HL-60/S4 (cell line): ENCODE measurements around the gene GRID1.
"Not testable (repeated sequence)": the region's sequence is repeated elsewhere in the genome, so short reads cannot be mapped to it uniquely, and the experiment has no call there.

Source experiments
- in situ Hi-C: fragments of 300-500 bp; cut with MboI; formaldehyde crosslinking; loops from 2 replicates; pipeline ENCODE4 v1.14.3; 2022; ENCODE audit warnings: low sequenced_read_pairs

GRID1 gene

DNA sequence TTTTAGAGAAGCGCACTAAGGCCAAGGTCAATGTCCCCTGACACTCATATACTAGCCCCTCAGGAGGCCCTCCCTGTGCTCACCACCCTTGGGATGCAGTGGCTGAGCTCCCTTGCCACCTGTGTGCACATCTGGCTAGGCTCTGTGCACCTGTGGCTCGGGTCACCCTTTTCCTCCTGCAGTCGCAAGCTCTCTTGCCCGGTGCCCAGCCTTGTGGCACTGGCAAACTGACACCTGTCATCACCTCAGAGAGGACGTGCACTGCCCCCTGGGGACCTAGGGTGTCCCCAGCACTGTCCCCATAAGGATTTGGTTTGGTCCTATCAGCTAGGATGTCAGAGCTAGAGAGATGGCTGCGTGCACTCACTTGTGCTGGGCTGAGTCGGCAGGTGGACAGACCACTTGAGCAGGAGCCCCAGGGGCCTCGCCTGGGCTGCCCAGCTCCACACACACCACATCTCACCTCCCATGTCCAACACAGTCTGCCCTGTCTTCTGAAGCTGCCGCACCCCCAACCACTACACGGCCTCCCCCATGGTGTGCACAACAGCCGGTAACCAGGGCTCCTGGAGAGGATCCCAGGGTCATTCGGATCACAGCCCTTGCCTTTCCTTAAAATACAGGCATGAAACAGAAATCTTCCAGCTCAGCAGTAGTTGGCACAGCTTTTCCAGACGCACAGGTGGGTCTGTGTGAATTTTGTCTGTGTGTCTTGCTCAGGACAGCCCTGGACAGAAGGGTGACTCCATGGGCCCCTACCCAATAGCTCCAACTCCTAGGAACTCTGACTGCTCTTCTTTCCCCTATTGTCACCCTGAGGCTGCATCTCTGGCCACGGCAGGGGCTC, 111.0 kb downstream of the GRID1 start:
- in situ Hi-C loops, result no loop called here

DNA sequence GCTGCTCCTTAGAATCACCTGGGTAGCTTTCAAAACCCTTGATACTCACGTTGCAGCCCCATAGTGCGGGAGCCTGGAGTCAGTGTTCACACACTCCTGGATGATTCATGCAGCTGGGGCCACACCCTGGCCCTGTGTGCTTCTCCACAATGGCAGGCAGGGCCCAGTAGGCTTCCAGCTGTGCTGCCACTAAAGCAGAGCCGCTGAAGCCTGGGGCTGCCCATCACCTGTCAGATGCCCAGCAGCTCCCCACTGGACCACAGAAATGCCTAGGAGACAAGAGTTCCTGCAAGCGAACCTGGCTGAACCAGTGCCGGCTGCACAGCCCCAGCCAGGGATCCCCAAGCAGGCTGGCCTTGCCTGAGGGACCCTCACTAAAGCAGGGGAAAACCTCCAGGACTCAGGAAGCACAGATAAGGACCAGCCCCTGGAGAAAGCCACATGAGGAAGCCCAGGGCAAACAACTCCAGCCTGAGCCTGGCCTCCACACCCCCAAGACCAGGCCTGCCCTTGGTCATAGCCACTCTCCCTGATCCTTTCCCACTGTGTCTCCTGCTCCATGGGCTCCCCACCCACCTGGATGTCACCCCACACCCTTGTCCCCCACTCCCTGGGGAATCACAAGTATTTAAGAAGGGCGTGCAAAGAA, 111.9 kb downstream of the GRID1 start:
- in situ Hi-C loops, result no loop called here

DNA sequence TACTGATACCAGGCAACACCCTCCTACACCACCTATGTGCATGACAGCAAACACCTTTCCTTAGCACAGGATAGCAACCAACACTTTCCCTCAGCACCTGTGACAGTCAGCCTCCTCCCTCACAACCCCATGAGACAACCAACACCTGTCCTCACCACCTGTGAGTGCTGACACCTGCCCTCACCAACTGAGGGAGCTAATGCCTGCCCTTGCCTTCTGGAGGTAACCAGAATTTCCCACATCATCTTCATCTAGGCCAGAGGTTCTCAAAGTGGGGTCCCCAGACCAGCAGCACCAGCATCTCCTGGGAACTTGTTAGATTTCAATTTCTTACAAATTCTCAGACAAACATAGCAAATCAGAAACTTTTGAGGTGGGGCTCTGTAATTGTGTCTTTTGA, 112.5 kb downstream of the GRID1 start:
- in situ Hi-C loops, result no loop called here

DNA sequence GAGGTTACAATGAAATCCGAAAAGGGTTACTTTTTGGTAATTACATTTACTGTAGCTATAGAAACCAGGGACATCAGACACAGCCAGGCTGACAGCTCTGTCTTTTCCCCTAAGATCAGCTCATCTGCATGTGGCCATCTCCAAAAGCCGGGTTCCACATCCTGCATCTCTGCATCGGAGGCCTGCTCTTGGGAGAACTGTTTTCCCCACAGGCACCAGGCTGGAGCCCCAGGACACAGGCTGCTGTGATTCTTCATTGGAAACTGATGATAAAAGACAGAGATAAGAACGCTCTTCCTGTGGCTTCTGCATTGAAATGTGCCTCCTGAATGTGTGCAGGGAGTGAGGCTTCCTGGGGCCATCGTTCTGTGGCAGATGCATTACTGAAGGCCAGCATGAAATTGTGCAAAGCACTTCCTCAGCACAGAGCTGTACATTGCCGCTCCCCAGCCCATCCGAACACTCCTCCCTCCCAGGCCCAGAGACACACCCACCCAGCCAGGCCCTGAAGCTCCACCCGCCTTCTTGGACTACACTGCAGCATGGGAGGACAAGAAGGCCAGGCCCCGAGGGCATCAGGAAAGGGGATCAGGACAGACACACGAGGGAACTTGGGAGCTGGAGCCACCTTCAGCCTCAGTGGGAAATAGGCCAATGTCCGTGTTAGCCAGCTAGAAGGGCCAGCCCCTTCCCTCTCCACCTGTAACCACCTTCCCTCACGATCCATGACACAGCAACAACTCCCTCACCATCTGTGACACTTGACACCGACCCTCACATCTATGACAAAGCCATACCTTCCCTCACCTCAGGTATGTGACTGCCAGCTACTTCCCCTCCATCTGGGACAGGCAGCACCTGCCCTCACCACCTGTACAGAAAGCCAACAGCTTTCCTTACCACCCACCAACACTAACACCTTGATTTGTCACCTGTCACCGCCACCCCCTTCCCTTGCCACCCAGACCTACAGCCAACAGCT, 113.2 kb downstream of the GRID1 start:
- in situ Hi-C loops, result no loop called here

GRCh38 chr10:86252556-86252955, 114.0 kb downstream of the GRID1 start:
- in situ Hi-C loops, result no loop called here

DNA sequence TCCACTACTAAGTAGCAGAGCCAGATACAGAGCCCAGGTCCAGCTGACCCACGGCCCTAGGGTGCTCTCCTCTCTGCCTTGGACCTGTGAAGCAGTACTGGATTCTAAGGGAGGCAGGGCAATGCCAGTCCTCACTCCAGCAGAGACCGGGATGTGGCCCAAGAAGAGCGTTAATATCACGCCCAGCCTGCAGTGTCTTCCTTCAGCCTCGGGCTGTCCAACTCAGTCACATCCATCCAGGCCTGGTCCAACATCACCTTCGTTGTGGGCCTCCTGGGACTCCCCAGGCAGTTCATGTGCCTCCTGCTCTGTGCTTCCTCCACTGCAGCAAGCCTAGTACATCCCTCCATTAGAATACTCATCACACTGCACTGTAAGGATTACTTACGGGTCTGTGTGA, 114.5 kb downstream of the GRID1 start:
- in situ Hi-C loops, result no loop called here

GRCh38 chr10:86251426-86251825, 115.2 kb downstream of the GRID1 start:
- in situ Hi-C loops, result no loop called here

DNA sequence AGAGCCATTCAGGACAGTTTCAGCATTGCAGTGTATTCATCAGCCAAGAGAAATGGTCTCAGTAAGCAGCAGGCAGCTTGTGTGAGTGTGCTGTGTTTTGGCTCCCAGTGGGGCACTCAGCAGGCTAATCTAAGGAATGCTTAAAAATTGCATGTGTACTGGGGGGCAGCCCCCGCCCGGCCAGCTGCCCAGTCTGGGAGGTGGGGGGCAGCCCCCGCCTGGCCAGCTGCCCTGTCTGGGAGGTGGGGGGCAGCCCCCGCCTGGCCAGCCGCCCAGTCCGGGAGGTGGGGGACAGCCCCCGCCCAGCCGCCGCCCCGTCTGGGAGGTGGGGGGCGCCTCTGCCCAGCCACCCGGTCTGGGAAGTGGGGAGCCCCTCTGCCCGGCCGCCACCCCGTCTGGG, 116.2 kb downstream of the GRID1 start:
- in situ Hi-C loops, result no loop called here

- in situ Hi-C loops, result no loop called here
These were observed 116.8 kb downstream of the GRID1 start for GRCh38 chr10:86249794-86250193.

GRCh38 chr10:86248062-86248461, 118.5 kb downstream of the GRID1 start:
- in situ Hi-C loops, result no loop called here

GRCh38 chr10:86247588-86247987, 119.0 kb downstream of the GRID1 start:
- in situ Hi-C loops, result no loop called here

- in situ Hi-C loops, result no loop called here
These were observed 119.5 kb downstream of the GRID1 start for GRCh38 chr10:86247073-86247472.

DNA sequence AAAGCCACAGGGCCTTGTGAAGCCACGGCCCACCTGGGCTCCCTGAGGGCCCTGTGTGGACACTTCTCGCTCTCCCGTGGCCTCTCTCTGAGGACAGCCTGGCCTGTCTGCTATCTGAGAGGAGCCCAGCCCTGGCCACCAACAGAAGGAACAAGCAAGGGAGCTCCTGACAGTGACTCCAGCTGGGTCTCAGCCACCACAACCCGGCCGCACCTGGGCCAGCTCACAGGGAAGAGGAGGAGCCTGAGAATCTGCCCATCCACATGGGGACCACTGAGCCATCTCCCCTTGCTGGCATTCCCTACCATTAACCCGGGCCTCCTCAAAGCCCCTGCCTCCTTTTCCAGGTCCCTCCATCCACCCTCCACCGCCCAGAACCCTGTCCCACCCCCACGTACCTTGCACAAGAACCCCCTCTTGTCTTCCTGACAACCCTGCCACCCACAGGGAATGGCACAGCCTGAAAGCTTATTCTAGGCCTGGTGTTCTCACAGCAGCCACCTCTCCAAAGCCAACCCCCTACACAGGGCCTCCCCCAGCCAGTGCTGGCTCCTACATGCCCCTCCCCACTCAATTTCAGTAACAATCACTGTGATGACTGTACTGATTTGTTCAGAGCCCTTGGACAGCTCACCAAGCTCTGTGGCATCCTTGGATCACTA, 120.2 kb downstream of the GRID1 start:
- in situ Hi-C loops, result no loop called here

- in situ Hi-C loops, result no loop called here
These were observed 121.6 kb downstream of the GRID1 start for GRCh38 chr10:86245015-86245394.

DNA sequence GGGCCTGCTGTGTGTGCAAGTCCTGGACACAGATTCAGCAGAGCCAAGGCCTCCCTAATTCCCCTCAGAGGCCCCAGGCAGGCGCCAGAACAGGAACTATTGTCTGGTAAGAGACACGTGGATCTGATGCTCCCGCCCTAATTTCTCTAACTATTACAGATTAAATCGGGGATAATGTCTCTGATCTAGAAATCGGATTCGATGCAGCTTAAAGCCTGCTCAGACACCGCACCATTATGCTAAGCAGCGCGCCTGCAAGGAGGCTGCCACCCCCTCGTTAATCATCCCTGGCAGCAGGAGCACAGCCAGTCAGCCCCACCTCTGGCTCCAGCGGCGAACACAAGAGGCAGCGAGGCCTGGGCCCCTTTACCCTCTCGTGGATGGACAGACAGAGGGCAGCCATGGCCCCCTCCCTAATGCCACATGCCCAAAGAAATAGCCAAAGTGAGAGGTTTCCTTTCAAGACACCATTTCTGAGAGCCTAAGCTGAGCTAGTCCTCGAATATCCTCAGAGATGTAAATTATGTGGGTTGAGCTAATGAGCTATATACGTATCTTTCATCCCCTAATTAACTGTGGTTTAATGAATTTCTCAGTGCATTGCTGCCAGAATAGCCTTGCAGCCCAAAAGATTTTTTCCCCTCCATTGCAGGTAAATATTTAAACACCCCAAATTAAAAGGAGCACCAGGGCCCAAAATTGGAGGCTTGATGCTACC, 122.1 kb downstream of the GRID1 start:
- in situ Hi-C loops, result no loop called here

DNA sequence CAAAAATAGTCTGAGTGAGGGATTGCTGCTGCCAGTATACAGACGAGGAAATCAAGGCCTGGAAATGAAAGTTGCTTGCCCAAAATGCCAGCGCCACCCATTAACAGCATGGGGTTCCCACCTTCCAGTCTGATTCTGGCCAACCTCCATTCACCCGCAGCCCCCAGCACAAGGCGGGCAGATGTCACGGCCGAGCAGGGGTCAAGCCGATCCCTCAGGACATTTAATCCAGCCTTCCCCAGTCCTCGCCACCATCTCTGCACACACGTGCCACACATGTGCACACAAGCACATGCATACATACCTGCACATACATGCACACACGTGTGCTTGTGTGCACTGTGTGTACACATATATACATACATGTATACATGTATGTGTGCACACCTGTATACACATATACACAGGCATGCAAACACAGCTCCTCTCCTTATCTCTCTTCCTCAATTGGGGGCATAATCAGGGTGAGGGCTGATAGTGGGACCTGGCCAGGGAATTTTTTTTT, 122.9 kb downstream of the GRID1 start:
- in situ Hi-C loops, result no loop called here

GRCh38 chr10:86242761-86243160, 123.8 kb downstream of the GRID1 start:
- in situ Hi-C loops, result no loop called here

GRCh38 chr10:86238089-86238488, 128.5 kb downstream of the GRID1 start:
- in situ Hi-C loops, result not testable (repeated sequence)

- in situ Hi-C loops, result no loop called here
These were observed 131.9 kb downstream of the GRID1 start for GRCh38 chr10:86234541-86235270.
